ENCODE measurements around the gene STK26. TPM values are rescaled to one million over a fixed set of nuclear protein-coding genes. Genes with fewer than 3 reads are reported as not detected.
A peak's percentile ranks its signal among the peaks of the same experiment; 100 is the strongest.

STK26 gene
- total RNA-seq, 4 donors from 2014 or later: 8.6 to 12.6 (median 11.3) TPM

DNA sequence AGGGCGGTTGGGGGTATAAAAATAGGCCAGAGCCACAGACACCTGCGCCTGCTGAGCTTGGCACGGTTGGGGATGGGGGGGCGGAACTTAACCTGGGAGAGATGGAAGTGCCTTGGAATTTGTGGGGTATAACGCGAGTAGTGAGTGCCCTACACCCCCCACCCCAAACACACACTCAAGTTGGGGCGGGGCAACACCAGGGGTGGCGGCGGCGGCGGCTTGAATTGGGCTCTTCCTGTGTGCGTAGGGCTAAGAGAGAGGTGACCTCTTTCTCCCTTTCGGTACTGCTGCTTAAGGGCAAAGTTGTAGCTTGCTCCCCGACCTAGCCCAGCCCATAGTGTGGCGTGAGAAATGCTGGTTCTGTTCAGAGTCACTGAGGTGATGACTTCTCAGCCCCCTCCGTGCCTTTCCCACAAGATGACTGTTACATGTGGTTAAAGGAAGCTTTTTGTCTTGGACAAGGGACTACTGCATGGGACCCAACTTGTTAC lies 839 bp downstream of the STK26 start:
- WGBS: 21% methylated on average over 10 of the region's 16 CpGs
- peak in 1 of 2 donors; percentile 54 for DNase-seq (ENCODE audit: low spot score in 2 of 2)
- Histone ChIP-seq H3K27ac (no peak overlapping the region), H3K4me1 (peaks cover 10% of the 10 kb centered on the region), H3K36me3 (no peaks in the 10 kb centered on the region), H3K4me3 (peak overlapping the region; percentile 66), H3K27me3 (no peaks in the 10 kb centered on the region), H3K9me3 (no peaks in the 10 kb centered on the region)
- TF ChIP-seq EP300 (IDR thresholded peaks at IDR 0.05): no peak
- TF ChIP-seq POLR2A (IDR thresholded peaks at IDR 0.05): no peak
- TF ChIP-seq POLR2AphosphoS5 (IDR thresholded peaks at IDR 0.05): no peak
- TF ChIP-seq, protein P1, sequence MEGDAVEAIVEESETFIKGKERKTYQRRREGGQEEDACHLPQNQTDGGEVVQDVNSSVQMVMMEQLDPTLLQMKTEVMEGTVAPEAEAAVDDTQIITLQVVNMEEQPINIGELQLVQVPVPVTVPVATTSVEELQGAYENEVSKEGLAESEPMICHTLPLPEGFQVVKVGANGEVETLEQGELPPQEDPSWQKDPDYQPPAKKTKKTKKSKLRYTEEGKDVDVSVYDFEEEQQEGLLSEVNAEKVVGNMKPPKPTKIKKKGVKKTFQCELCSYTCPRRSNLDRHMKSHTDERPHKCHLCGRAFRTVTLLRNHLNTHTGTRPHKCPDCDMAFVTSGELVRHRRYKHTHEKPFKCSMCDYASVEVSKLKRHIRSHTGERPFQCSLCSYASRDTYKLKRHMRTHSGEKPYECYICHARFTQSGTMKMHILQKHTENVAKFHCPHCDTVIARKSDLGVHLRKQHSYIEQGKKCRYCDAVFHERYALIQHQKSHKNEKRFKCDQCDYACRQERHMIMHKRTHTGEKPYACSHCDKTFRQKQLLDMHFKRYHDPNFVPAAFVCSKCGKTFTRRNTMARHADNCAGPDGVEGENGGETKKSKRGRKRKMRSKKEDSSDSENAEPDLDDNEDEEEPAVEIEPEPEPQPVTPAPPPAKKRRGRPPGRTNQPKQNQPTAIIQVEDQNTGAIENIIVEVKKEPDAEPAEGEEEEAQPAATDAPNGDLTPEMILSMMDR (IDR thresholded peaks at IDR 0.05): no peak

DNA sequence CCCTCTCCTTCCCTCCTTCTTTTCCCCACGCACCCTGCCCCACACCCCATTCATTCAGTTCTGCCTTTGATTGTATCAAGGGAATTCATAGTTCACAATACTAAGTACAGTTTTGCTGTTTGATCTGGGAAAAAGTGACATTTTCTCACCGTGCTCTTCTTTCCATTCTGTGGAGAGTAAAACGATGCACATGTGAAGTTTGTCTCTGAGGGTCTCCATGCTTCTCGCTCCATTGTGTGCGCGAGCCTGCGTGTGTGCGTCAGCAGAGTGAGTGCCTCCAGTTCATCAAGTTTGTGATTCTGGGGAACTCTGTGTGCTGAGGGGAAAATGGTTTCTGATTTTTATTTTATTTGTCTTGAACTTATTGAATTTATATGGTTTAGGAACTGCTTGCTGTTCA lies 1.9 kb downstream of the STK26 start:
- TF ChIP-seq EP300 (IDR thresholded peaks at IDR 0.05): no peak
- TF ChIP-seq, protein P1 (IDR thresholded peaks at IDR 0.05): no peak
- TF ChIP-seq POLR2A (IDR thresholded peaks at IDR 0.05): no peak
- no peak for TF ChIP-seq POLR2AphosphoS5 (IDR thresholded peaks at IDR 0.05)
- no peak overlapping the region for H3K27ac ChIP-seq
- no peaks in the 10 kb centered on the region for H3K36me3 ChIP-seq
- DNase-seq (ENCODE audit: low spot score in 2 of 2): no peak
- WGBS: 67% methylated on average over 8 of the region's 8 CpGs
- no peaks in the 10 kb centered on the region for H3K9me3 ChIP-seq
- no peak overlapping the region for H3K4me3 ChIP-seq
- H3K4me1 ChIP-seq: peaks cover 10% of the 10 kb centered on the region
- H3K27me3 ChIP-seq: no peaks in the 10 kb centered on the region

GRCh38 chrX:132030264-132030663 lies 7.2 kb downstream of the STK26 start:
- DNase-seq (ENCODE audit: low spot score in 2 of 2): no peak
- H3K36me3 ChIP-seq: no peaks in the 10 kb centered on the region
- H3K9me3 ChIP-seq: no peaks in the 10 kb centered on the region
- H3K27ac ChIP-seq: no peak overlapping the region
- no peaks in the 10 kb centered on the region for H3K27me3 ChIP-seq
- no peaks in the 10 kb centered on the region for H3K4me1 ChIP-seq
- TF ChIP-seq POLR2A (IDR thresholded peaks at IDR 0.05) (no peak), POLR2AphosphoS5 (IDR thresholded peaks at IDR 0.05) (no peak), EP300 (IDR thresholded peaks at IDR 0.05) (no peak)
- TF ChIP-seq, protein P1 (IDR thresholded peaks at IDR 0.05): no peak
- H3K4me3 ChIP-seq: no peak overlapping the region

DNA sequence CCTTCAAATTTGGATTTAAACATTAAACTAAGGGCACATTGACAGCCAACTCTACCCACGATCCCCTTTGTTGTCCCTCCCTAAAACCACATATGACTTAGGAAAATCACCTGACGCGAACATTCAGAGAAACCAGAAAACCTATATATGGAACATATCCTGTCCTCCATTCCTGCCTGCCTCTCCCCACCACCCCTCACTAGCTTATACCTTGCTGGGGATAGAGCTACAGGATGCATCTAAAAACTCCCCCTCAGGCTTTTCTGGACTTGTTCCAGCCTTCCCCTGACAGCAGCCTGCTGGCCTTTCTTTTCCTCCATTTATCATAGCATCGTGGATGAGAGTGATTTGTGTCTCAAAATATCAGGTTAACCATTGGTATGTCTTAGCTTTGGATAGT lies 8.8 kb downstream of the STK26 start:
- H3K4me1 ChIP-seq: no peaks in the 10 kb centered on the region
- H3K9me3 ChIP-seq: no peaks in the 10 kb centered on the region
- no peaks in the 10 kb centered on the region for H3K36me3 ChIP-seq
- TF ChIP-seq POLR2AphosphoS5 (IDR thresholded peaks at IDR 0.05) (no peak), POLR2A (IDR thresholded peaks at IDR 0.05) (no peak), EP300 (IDR thresholded peaks at IDR 0.05) (no peak)
- TF ChIP-seq, protein P1 (IDR thresholded peaks at IDR 0.05): no peak
- 65% methylated on average over 4 of the region's 4 CpGs for WGBS
- H3K27me3 ChIP-seq: no peaks in the 10 kb centered on the region
- no peak overlapping the region for H3K4me3 ChIP-seq
- no peak overlapping the region for H3K27ac ChIP-seq
- DNase-seq (ENCODE audit: low spot score in 2 of 2): no peak

DNA sequence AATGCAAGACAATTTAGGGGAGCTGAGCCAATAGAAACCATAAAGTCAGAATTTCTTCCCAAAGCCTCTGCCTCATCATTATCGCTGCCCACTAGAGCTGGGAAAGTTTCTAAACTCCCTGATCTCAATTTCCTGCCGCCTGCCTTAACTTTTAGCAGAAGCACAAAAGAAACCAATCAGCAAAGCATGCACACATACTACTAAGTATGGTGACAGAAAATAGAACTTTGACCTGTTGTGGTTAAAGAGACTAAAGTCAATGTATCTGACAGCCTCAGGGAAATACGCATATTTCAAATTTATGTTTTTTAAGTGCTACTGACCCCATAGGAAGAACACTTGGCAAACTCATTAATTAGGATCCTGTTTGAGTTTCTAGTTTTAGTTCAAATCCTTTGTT lies 10.1 kb downstream of the STK26 start:
- no peaks in the 10 kb centered on the region for H3K36me3 ChIP-seq
- H3K27me3 ChIP-seq: no peaks in the 10 kb centered on the region
- TF ChIP-seq POLR2AphosphoS5 (IDR thresholded peaks at IDR 0.05) (no peak), EP300 (IDR thresholded peaks at IDR 0.05) (no peak), POLR2A (IDR thresholded peaks at IDR 0.05) (no peak)
- TF ChIP-seq, protein P1 (IDR thresholded peaks at IDR 0.05): no peak
- no peaks in the 10 kb centered on the region for H3K4me1 ChIP-seq
- DNase-seq (ENCODE audit: low spot score in 2 of 2): no peak
- H3K27ac ChIP-seq: no peak overlapping the region
- 74% methylated on average over 3 of the region's 3 CpGs for WGBS
- no peak overlapping the region for H3K4me3 ChIP-seq
- H3K9me3 ChIP-seq: no peaks in the 10 kb centered on the region
